Vagina (tissue), 2 donors: Measurements from ENCODE around the gene CRBN. TPM values are rescaled to one million over a fixed set of nuclear protein-coding genes. Genes with fewer than 3 reads are reported as not detected.

Experiments
- DNase-seq, 2 donors: peaks; one replicate each; pipeline ENCODE4 v3.0.0-alpha.2; 2017; ENCODE audit errors: extremely low spot score in 2 of 2
- H3K27ac ChIP-seq: fragments of 200-600 bp; sonication (generic); one replicate; pipeline ENCODE4 v1.5.1; 2019
- H3K27me3 ChIP-seq: fragments of 200-600 bp; sonication (generic); one replicate; pipeline ENCODE4 v1.5.1; 2019
- H3K36me3 ChIP-seq, 2 donors: fragments of 200-600 bp; sonication (generic); one replicate each; pipeline ENCODE4 v1.5.1; 2017 to 2019
- H3K4me1 ChIP-seq: fragments of 200-600 bp; sonication (generic); one replicate; pipeline ENCODE4 v1.5.1; 2019
- H3K4me3 ChIP-seq, 2 donors: fragments of 200-600 bp; sonication (generic); 1 replicate in 1 of 2; 2 replicates in 1 of 2; pipeline ENCODE4 v1.5.1; 2016 to 2019
- H3K9me3 ChIP-seq: fragments of 200-600 bp; sonication (generic); one replicate; pipeline ENCODE4 v1.5.1; 2019
- POLR2AphosphoS5 ChIP-seq, 2 donors: sonication (generic); formaldehyde crosslinking; IDR thresholded peaks; one replicate each; pipeline ENCODE4 v1.9.0; 2017; ENCODE audit warnings: antibody characterized with exemption in 2 of 2, mild to moderate bottlenecking in 2 of 2, low read depth in 1 of 2; ENCODE audit not compliant: insufficient read depth in 1 of 2
- intact Hi-C: fragments of 100-400 bp; cut with DNase I; formaldehyde crosslinking; loops from one replicate; pipeline ENCODE4 v1.15.1; 2023
- small RNA-seq: library from RNA; depleted of rRNA; stranded (forward); fragments of <200 nt; gene quantifications from one replicate; pipeline ENCODE3, GENCODE V24; 2016
- total RNA-seq: library from RNA; depleted of rRNA; stranded (reverse); fragments of >200 nt; gene quantifications from one replicate; pipeline ENCODE4 v1.2.3, GENCODE V29; 2016

CRBN gene
- total RNA-seq, 1 donor from 2014 or later = 30.7 TPM

GRCh38 chr3:3101660-3102458 is 77.6 kb downstream of the CRBN start:
- no peak overlapping the region for H3K27ac ChIP-seq
- no peaks in the 10 kb centered on the region for H3K36me3 ChIP-seq
- H3K27me3 ChIP-seq = no peaks in the 10 kb centered on the region
- intact Hi-C loops = loop anchor here (2.0 kb wide), 1 partner anchor 69 kb away; no protein-coding TSS in a partner anchor
- DNase-seq = no peak
- TF ChIP-seq POLR2AphosphoS5 (IDR thresholded peaks at IDR 0.05; ENCODE audit: insufficient read depth in 1 of 2, low read depth in 1 of 2) = no peak
- H3K4me3 ChIP-seq = no peak overlapping the region
- H3K9me3 ChIP-seq = no peaks in the 10 kb centered on the region
- H3K4me1 ChIP-seq = no peaks in the 10 kb centered on the region

Small RNA genes within 50 kb of the gene (small RNA-seq; reads per million reads assigned to genes)
- gene RF00416 = not detected

Other genes with a start within 250 kb of the CRBN start
- not detected for gene IL5RA, start 69.3 kb downstream of the CRBN start, total RNA-seq
- gene TRNT1, start 52.8 kb downstream of the CRBN start, total RNA-seq = 12.8 TPM